Adrenal gland (tissue), 12 donors: ENCODE data around the gene MYH11. TPM values are rescaled to one million over a fixed set of nuclear protein-coding genes. Genes with fewer than 3 reads are reported as not detected.
"Not testable (repeated sequence)": the region's sequence is repeated elsewhere in the genome, so short reads cannot be mapped to it uniquely, and the experiment has no call there.

Experiments used
- DNase-seq, 7 donors: peaks; one replicate each; pipeline ENCODE4 v3.0.0-alpha.2; 2019 to 2020
- H3K27ac ChIP-seq, 5 donors: fragments of 200-600 bp; sonication (generic) in 4 of 5; 1 replicate in 3 of 5; 2 replicates in 2 of 5; pipeline versions ENCODE4 v1.5.1 to v1.8.0; 2016 to 2020; ENCODE audit warnings: mild to moderate bottlenecking in 1 of 5
- H3K27me3 ChIP-seq: fragments of 200-600 bp; 2 replicates; pipeline ENCODE4 v1.8.0; 2021
- H3K36me3 ChIP-seq, 2 donors: fragments of 200-600 bp; replicated peaks in 1 of 2; 1 replicate in 1 of 2; 2 replicates in 1 of 2; pipeline versions ENCODE4 v1.5.1 to v1.8.0; 2018 to 2022
- H3K4me1 ChIP-seq, 2 donors: fragments of 200-600 bp; replicated peaks in 1 of 2; 1 replicate in 1 of 2; 2 replicates in 1 of 2; pipeline versions ENCODE4 v1.5.1 to v1.8.0; 2018 to 2021
- H3K4me3 ChIP-seq, 4 donors: fragments of 200-600 bp; sonication (generic) in 3 of 4; one replicate each; pipeline ENCODE4 v1.5.1; 2016 to 2018
- H3K9me3 ChIP-seq, 3 donors: fragments of 200-600 bp; sonication (generic) in 1 of 3; replicated peaks in 1 of 3; 1 replicate in 2 of 3; 2 replicates in 1 of 3; pipeline versions ENCODE4 v1.5.1 to v1.8.0; 2016 to 2021
- CTCF ChIP-seq, 6 experiments: fragments of 450-650 bp in 4 of 6; fragments of 200-600 bp in 2 of 6; sonication (generic) in 1 of 6; IDR thresholded peaks; 1 replicate in 5 of 6; 2 replicates in 1 of 6; pipeline versions ENCODE4 v1.5.1 to v1.8.0; 2016 to 2021; ENCODE audit warnings: antibody characterized with exemption in 6 of 6, mild to moderate bottlenecking in 2 of 6, moderate library complexity in 1 of 6
- POLR2A ChIP-seq, 2 donors: fragments of 450-650 bp; IDR thresholded peaks; one replicate each; pipeline ENCODE4 v1.6.1; 2017; ENCODE audit warnings: antibody characterized with exemption in 2 of 2, mild to moderate bottlenecking in 2 of 2, moderate library complexity in 1 of 2
- WGBS, 4 donors: extraction: QIAGEN DNeasy Blood & Tissue Kit in 2 of 4; methylation state at CpG; one replicate each; pipeline versions ENCODE4 v1.1.5 to v1.1.7; 2013 to 2017; 5-methylcytosine and 5-hydroxymethylcytosine counted together
- intact Hi-C, 2 donors: fragments of 100-400 bp; cut with DNase I; formaldehyde crosslinking; loops; one replicate each; pipeline versions ENCODE4 v1.14.1 to v1.15.0; 2022 to 2023
- polyA plus RNA-seq, 3 donors: library from polyadenylated mRNA; stranded (reverse); fragments of 200-250 nt in 2 of 3; fragments of 350-450 nt in 1 of 3; fragmentation: Illumina TruSeq in 1 of 3; extraction: RNeasy Lipid Tissue Mini Kit (QIAGEN cat#74804) in 1 of 3; gene quantifications; one replicate each; pipeline ENCODE4 v1.2.3, GENCODE V29; 2013 to 2014
- total RNA-seq, 9 donors: library from RNA; depleted of rRNA in 4 of 9; stranded (reverse); fragments of >200 nt in 4 of 9; fragments of 120-200 nt in 1 of 9; fragmentation: NEBNext Ultra II Directional in 1 of 9; extraction: Animal tissue kit (Norgen Biotek cat#: 25700) in 1 of 9; gene quantifications; one replicate each; pipeline versions ENCODE4 v1.1.0 to v1.2.4, GENCODE V29; 2013 to 2023
- donor health status: healthy with polysubstance abuse.
- donor health status: Bipolar disorder and iron deficiency.
- donor health status: DM: yes; HTN: yes; CAD: no.
- donor health status: DM: no; HTN: no; CAD: no.
- donor health status: DM: no; HTN: no; CAD: no.
- donor health status: DM: yes; HTN: yes; CAD: no.

Gene MYH11
- total and polyA plus RNA-seq, 12 donors: 2.4 to 45.1 (median 16.5) TPM

GRCh38 chr16:15729152-15729551 is 127.7 kb downstream of the MYH11 start:
- no peaks in the 10 kb centered on the region for H3K27me3 ChIP-seq
- peaks cover 0 to 17% of the 10 kb centered on the region in 2 donors for H3K36me3 ChIP-seq
- H3K4me3 ChIP-seq: no peak overlapping the region
- WGBS, 4 donors: 84 to 94% (median 92%) methylated on average over 7 of the region's 7 CpGs
- intact Hi-C loops: no loop called here
- DNase-seq: no peak
- no peak for TF ChIP-seq CTCF (IDR thresholded peaks at IDR 0.05)
- no peak for TF ChIP-seq POLR2A (IDR thresholded peaks at IDR 0.05)
- no peaks in the 10 kb centered on the region for H3K4me1 ChIP-seq
- no peaks in the 10 kb centered on the region for H3K9me3 ChIP-seq
- H3K27ac ChIP-seq: no peak overlapping the region

- H3K36me3 ChIP-seq: peaks cover 0 to 17% of the 10 kb centered on the region in 2 donors
- H3K4me3 ChIP-seq, H3K4me1 ChIP-seq, H3K9me3 ChIP-seq, DNase-seq, H3K27me3 ChIP-seq, H3K27ac ChIP-seq, intact Hi-C loops: not testable (repeated sequence)
- 93 to 99% (median 97%) methylated on average over 4 to 5 of the region's 5 CpGs for whole genome bisulfite sequencing, 4 donors
Measured at GRCh38 chr16:15727697-15728096, 129.1 kb downstream of the MYH11 start.

- no peaks in the 10 kb centered on the region for H3K4me1 ChIP-seq
- TF ChIP-seq CTCF (IDR thresholded peaks at IDR 0.05) (no peak), POLR2A (IDR thresholded peaks at IDR 0.05) (no peak)
- 93 to 95% (median 94%) methylated on average over 17 to 18 of the region's 18 CpGs for WGBS, 4 donors
- no peak for DNase-seq
- intact Hi-C loops: no loop called here
- H3K4me3 ChIP-seq: no peak overlapping the region
- peaks cover 0 to 17% of the 10 kb centered on the region in 2 donors for H3K36me3 ChIP-seq
- no peaks in the 10 kb centered on the region for H3K9me3 ChIP-seq
- H3K27me3 ChIP-seq: no peaks in the 10 kb centered on the region
- no peak overlapping the region for H3K27ac ChIP-seq
Measured at GRCh38 chr16:15726715-15727114, 130.1 kb downstream of the MYH11 start.

- no peaks in the 10 kb centered on the region for H3K27me3 ChIP-seq
- intact Hi-C loops: no loop called here
- no peak overlapping the region for H3K27ac ChIP-seq
- H3K4me1 ChIP-seq: no peaks in the 10 kb centered on the region
- no peak for DNase-seq
- no peaks in the 10 kb centered on the region for H3K9me3 ChIP-seq
- WGBS, 4 donors: 93 to 98% (median 98%) methylated on average over 5 of the region's 5 CpGs
- H3K4me3 ChIP-seq: no peak overlapping the region
- TF ChIP-seq POLR2A (IDR thresholded peaks at IDR 0.05) (no peak), CTCF (IDR thresholded peaks at IDR 0.05) (no peak)
- peaks cover 0 to 17% of the 10 kb centered on the region in 2 donors for H3K36me3 ChIP-seq
Measured at GRCh38 chr16:15725641-15726240, 131.1 kb downstream of the MYH11 start.

- Histone ChIP-seq H3K27ac (no peak overlapping the region), H3K4me1 (no peaks in the 10 kb centered on the region), H3K27me3 (no peaks in the 10 kb centered on the region), H3K9me3 (no peaks in the 10 kb centered on the region), H3K4me3 (no peak overlapping the region), H3K36me3 (peaks cover 0 to 17% of the 10 kb centered on the region in 2 donors)
- intact Hi-C loops: no loop called here
- 94 to 97% (median 95%) methylated on average over 3 to 7 of the region's 7 CpGs for WGBS, 4 donors
- no peak for DNase-seq
- TF ChIP-seq POLR2A (IDR thresholded peaks at IDR 0.05): no peak
- TF ChIP-seq CTCF (IDR thresholded peaks at IDR 0.05): no peak
Measured at GRCh38 chr16:15723808-15724207, 133.0 kb downstream of the MYH11 start.
